HUES64 (cell line): ENCODE results near the gene RASL10A.

ENCODE experiments used
- H3K27ac ChIP-seq: 2 replicates; pipeline ENCODE4 v1.7.0; 2013; ENCODE audit warnings: low read depth, low read length, inconsistent platforms
- H3K27me3 ChIP-seq: 2 replicates; pipeline ENCODE4 v1.6.1; 2013; ENCODE audit warnings: mild to moderate bottlenecking, low read length; ENCODE audit not compliant: insufficient read depth
- H3K36me3 ChIP-seq: 2 replicates; pipeline ENCODE4 v1.6.1; 2013; ENCODE audit warnings: mild to moderate bottlenecking, low read length; ENCODE audit not compliant: insufficient read depth
- H3K4me1 ChIP-seq: 2 replicates; pipeline ENCODE4 v1.6.1; 2013; ENCODE audit warnings: mild to moderate bottlenecking, low read length, moderate library complexity; ENCODE audit not compliant: insufficient read depth
- H3K4me3 ChIP-seq: 2 replicates; pipeline ENCODE4 v1.5.1; 2013; ENCODE audit warnings: mild to moderate bottlenecking, low read length, moderate library complexity
- H3K9ac ChIP-seq: 2 replicates; pipeline ENCODE4 v1.6.1; 2013; ENCODE audit warnings: mild to moderate bottlenecking, low read depth, low read length
- H3K9me3 ChIP-seq: 2 replicates; pipeline ENCODE4 v1.6.1; 2013; ENCODE audit warnings: low read depth, low read length; ENCODE audit not compliant: insufficient read depth
- WGBS: fragments of 150-250, 120-280 bp; methylation state at CpG from one replicate; pipeline ENCODE4 v1.1.7; 2013; ENCODE audit warnings: missing lambda C conversion rate; 5-methylcytosine and 5-hydroxymethylcytosine counted together

RASL10A gene

DNA sequence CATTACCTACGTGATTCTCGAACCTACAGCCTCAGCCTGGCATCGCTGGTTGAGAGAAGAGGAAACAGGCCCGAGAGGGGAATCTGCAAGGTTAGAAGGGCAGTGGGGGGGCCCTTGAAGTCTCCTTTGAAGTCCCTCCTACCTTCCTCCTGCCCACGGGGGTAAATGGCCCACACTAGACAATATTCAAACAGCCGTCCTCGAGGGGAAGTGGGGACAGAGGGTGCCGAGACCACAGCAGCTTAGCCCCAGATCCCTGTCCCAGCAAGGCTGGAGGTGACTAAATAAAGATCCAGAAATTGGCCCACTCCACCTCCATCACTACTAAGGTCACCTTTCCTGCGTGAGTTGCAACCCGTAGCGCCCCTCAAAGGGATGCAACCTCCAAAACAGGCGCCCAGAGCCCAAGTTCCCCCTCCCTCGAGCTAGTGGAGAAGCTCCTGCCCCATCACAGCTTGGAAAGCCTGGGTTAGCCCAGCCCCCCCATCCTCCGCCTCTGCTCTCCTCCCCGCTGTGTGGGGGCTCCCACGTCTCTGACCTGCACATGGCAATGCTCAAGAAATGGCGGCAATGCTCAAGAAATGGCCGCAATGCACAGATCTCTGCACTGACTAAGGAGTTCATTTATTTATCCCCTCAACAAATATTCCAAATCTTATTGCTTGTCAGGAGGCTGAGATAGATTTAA is 788 bp upstream of the RASL10A start:
- H3K27me3 ChIP-seq: peaks cover 47% of the 10 kb centered on the region
- H3K9ac ChIP-seq: no peak overlapping the region
- WGBS: 69% methylated on average over 18 of the region's 18 CpGs
- peaks cover 7% of the 10 kb centered on the region; the same call in 1 of the 2 replicates for H3K4me1 ChIP-seq
- no peaks in the 10 kb centered on the region for H3K9me3 ChIP-seq
- no peak overlapping the region for H3K27ac ChIP-seq
- H3K36me3 ChIP-seq: no peaks in the 10 kb centered on the region
- H3K4me3 ChIP-seq: no peak overlapping the region; the same call in 1 of the 2 replicates

DNA sequence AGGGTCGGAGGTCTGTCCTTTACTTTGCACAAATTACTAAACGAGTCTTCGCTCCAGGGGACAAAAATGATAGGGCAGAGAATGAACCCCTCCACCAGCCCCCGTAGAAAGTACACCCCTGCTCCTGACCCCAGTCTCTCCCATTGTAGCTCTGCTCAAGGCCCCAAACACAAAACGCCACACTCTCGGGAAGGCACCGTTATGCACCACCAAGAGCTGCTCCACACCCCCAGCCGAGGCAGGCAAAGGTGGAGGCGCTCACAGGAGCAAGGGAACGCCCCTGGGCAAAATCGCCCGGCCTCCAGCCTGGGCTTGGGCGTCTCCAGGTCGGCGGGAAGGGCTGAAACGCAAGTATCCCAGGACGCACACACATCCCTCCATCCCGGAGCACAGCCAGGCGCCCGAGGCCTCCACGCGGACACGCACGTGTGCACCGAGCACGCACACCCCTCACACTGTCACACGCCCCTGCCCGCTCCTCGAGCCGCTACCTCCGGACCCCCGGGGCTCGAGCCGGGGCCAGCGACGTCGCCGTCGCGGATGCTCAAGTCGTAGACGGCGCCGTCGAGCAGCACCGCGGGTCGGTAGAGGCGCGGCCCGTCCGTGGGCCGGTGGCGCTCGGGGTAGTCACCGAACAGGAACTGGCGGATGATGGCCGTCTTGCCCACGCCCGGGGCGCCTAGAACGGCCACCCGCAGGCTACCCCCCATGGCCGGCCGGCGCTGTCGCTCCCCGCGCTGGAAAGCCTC is 786 bp downstream of the RASL10A start:
- no peak overlapping the region for H3K9ac ChIP-seq
- peak overlapping the region; percentile 51 for H3K4me3 ChIP-seq
- no peak overlapping the region for H3K27ac ChIP-seq
- no peaks in the 10 kb centered on the region for H3K36me3 ChIP-seq
- no peaks in the 10 kb centered on the region for H3K9me3 ChIP-seq
- 3% methylated on average over 69 of the region's 69 CpGs for WGBS
- H3K27me3 ChIP-seq: peaks cover 47% of the 10 kb centered on the region
- peaks cover 14% of the 10 kb centered on the region for H3K4me1 ChIP-seq

- Histone ChIP-seq H3K36me3 (no peaks in the 10 kb centered on the region), H3K27ac (no peak overlapping the region), H3K27me3 (peaks cover 47% of the 10 kb centered on the region), H3K4me1 (peaks cover 14% of the 10 kb centered on the region), H3K9ac (no peak overlapping the region), H3K4me3 (no peak overlapping the region), H3K9me3 (no peaks in the 10 kb centered on the region)
- WGBS: 66% methylated on average over 51 of the region's 51 CpGs
These were observed 1.7 kb downstream of the RASL10A start for GRCh38 chr22:29313576-29314466.

DNA sequence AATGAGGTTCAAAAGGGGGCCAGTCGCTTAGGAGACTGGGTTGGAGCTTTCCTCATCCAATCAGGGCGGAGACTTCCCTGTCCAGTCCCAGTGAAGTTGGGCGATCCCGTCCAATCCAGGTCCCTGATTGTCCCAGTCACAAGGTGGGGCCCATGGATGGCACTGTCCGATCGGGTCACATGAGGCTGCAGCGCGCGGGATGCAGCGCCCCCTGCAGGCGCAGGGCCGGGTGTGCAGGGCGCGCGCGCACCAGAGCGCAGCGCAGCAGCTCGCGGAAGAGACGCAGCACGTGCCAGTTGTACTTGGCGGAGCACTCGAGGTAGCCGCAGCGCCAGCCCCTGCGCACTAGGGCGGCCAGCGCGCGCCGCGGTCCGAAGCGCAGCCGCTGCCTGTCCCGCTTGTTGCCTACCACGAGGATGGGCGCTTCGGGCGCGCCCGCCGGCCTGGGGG is 2.3 kb downstream of the RASL10A start:
- Histone ChIP-seq H3K36me3 (no peaks in the 10 kb centered on the region), H3K9ac (no peak overlapping the region), H3K27ac (no peak overlapping the region), H3K4me1 (peaks cover 14% of the 10 kb centered on the region), H3K4me3 (no peak overlapping the region), H3K27me3 (peaks cover 47% of the 10 kb centered on the region), H3K9me3 (no peaks in the 10 kb centered on the region)
- 78% methylated on average over 44 of the region's 44 CpGs for WGBS

DNA sequence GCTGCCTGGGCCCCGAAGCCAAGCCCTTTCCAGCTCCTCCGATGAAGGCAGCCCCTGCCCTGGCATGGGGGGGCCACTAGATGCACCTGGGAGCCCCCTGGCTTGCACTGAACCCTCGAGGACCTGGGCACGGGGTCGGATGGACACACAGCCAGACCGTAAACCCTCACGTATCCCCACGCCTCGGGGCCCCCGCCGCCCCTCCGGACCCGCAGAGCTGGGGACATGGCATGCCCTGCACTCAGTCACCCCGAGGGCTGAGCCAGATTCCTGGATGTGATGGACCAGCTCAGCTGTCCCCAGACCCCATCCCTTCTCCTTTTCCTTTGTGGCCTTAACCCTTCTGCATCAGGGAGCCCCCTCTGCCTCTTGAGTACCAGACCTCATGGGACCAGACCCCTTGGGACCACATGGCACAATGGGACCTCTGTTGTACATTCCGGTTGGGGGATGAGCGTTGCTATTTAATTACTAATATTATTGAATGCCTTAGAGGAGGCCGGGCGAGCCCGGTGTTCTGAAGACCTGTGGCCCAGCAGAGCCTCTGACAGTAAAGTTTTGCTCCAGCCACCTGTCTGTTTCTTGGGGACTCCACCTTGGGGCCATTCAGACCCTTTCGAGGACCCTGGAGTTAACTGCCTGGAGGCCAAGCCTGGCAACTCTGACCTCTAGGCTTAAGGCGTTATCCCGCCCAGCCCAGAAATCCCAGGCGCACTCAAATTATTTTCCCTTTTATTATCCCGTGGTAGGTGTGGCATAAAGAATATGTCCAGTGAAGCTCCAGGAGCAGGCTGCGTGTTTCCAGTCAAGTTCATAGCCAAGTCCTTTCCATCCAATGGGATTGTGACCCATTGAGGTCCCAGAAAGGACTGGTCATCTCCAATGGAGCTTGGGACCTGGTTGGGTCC is 3.0 kb downstream of the RASL10A start:
- no peak overlapping the region for H3K4me3 ChIP-seq
- no peaks in the 10 kb centered on the region for H3K36me3 ChIP-seq
- H3K9ac ChIP-seq: no peak overlapping the region
- peaks cover 14% of the 10 kb centered on the region for H3K4me1 ChIP-seq
- no peak overlapping the region for H3K27ac ChIP-seq
- H3K9me3 ChIP-seq: no peaks in the 10 kb centered on the region
- H3K27me3 ChIP-seq: peaks cover 48% of the 10 kb centered on the region
- 95% methylated on average over 25 of the region's 25 CpGs for WGBS

DNA sequence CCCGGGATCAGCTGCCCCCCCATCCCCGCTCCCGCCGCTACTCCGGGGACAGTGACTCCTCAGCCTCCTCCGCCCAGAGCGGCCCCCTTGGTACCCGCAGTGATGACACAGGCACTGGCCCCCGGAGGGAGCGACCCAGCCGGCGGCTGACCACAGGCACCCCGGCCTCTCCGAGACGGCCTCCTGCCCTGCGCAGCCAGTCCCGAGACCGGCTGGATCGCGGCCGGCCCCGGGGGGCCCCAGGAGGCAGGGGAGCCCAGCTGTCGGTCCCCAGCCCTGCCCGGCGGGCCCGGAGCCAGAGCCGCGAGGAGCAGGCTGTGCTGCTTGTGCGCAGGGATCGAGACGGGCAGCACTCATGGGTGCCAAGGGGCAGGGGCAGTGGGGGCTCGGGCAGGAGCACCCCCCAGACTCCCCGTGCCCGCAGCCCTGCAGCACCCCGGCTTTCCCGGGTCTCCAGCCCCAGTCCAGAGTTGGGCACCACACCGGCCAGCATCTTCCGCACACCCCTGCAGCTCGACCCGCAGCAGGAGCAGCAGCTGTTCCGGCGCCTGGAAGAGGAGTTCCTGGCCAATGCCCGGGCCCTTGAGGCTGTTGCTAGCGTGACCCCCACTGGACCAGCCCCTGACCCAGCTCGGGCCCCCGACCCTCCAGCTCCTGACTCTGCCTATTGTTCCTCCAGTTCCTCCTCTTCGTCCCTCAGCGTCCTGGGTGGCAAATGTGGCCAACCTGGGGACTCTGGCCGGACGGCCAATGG is 3.9 kb downstream of the RASL10A start:
- H3K27me3 ChIP-seq: peaks cover 42% of the 10 kb centered on the region
- peaks cover 14% of the 10 kb centered on the region for H3K4me1 ChIP-seq
- H3K9me3 ChIP-seq: no peaks in the 10 kb centered on the region
- H3K9ac ChIP-seq: no peak overlapping the region
- H3K27ac ChIP-seq: no peak overlapping the region
- no peaks in the 10 kb centered on the region for H3K36me3 ChIP-seq
- no peak overlapping the region for H3K4me3 ChIP-seq
- 92% methylated on average over 50 of the region's 50 CpGs for WGBS

GRCh38 chr22:29310863-29311339 is 4.6 kb downstream of the RASL10A start:
- no peak overlapping the region for H3K9ac ChIP-seq
- no peaks in the 10 kb centered on the region for H3K9me3 ChIP-seq
- WGBS: 44% methylated on average over 18 of the region's 18 CpGs
- H3K36me3 ChIP-seq: no peaks in the 10 kb centered on the region
- peaks cover 15% of the 10 kb centered on the region for H3K4me1 ChIP-seq
- no peak overlapping the region for H3K4me3 ChIP-seq
- H3K27me3 ChIP-seq: peaks cover 35% of the 10 kb centered on the region
- H3K27ac ChIP-seq: no peak overlapping the region

DNA sequence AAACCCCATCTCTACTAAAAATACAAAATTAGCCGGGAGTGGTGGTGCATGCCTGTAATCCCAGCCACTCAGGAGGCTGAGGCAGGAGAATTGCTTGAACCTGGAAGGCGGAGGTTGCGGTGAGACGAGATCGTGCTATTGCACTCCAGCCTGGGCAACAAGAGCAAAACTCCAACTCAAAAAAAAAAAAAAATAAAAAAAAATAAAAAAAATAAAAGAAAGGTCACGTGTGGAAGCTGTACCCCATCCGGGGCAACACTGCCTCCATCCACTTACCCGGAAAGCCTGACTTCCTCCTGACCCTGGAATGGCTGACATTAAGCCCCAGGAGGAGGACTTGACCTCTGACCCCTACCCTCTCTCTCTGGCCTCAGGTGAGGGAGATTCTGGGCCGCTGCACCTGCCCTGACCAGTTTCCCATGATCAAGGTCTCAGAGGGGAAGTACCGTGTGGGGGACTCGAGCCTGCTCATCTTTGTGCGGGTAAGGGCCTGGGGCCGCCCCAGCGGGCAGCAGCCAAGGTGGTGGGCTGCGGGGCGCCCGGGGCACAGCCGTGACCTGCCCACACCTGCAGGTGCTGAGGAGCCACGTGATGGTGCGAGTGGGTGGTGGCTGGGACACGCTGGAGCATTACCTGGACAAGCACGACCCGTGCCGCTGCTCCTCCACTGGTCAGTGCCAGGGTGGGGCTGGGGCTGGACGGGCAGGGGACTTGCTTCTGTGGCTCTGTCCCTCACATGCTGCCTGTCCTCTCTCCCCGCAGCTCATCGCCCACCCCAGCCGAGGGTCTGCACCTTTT is 5.2 kb downstream of the RASL10A start:
- Histone ChIP-seq H3K4me1 (peaks cover 17% of the 10 kb centered on the region), H3K27me3 (peaks cover 29% of the 10 kb centered on the region), H3K4me3 (no peak overlapping the region), H3K9ac (no peak overlapping the region), H3K9me3 (no peaks in the 10 kb centered on the region), H3K27ac (no peak overlapping the region), H3K36me3 (no peaks in the 10 kb centered on the region)
- 88% methylated on average over 28 of the region's 28 CpGs for WGBS

DNA sequence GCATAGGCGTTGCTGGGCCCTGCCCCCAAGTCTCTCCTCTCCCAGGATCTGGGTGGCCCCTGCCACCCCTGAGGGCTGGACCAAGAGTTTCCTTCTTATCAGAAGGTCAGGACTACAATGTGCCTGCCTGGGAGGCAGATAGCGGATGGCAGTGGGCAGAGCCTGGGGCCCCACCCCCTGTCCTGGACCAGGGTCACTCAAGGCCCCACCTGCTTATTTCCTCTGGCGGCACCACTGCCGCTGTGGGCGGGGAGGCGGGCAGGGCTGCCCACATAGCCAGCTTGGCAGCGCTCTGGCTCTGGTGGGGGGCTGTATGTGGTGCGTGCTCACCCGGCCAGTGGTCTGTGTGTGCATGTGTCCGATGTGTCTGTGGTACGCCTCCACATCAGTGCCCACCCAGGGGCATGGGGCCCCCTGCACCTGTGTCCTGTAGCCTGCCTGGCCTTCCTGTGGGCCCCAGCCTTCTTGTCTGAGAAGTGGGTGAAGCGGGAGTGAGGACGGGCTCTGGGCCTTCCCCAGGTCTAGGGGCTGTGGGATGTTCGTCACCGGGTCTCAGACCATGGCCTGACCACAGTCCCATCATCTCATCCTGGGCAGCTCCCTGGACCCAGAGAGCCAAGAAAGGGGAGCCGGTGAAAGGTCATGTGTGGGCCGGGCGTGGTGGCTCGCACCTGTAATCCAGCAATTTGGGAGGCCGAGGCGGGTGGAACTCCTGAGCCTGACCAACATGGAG is 6.0 kb downstream of the RASL10A start:
- Histone ChIP-seq H3K9me3 (no peaks in the 10 kb centered on the region), H3K27ac (no peak overlapping the region), H3K36me3 (no peaks in the 10 kb centered on the region), H3K9ac (no peak overlapping the region), H3K27me3 (peaks cover 21% of the 10 kb centered on the region), H3K4me1 (peaks cover 17% of the 10 kb centered on the region), H3K4me3 (no peak overlapping the region)
- 95% methylated on average over 21 of the region's 21 CpGs for WGBS
